ENCODE data around the gene KCNJ12.
"Not testable (repeated sequence)": the region's sequence is repeated elsewhere in the genome, so short reads cannot be mapped to it uniquely, and the experiment has no call there.

The KCNJ12 gene

GRCh38 chr17:21350495-21350894 lies 25.7 kb upstream of the KCNJ12 start:
- not testable (repeated sequence) for DNase-seq

- DNase-seq, result no peak
Measured at GRCh38 chr17:21351366-21352065, 24.6 kb upstream of the KCNJ12 start.

- DNase-seq, result no peak
Measured at GRCh38 chr17:21352221-21352980, 23.8 kb upstream of the KCNJ12 start.

GRCh38 chr17:21352981-21353265 lies 23.2 kb upstream of the KCNJ12 start:
- no peak for DNase-seq

GRCh38 chr17:21353326-21354010 lies 22.7 kb upstream of the KCNJ12 start:
- no peak for DNase-seq

- no peak for DNase-seq
Measured at GRCh38 chr17:21354796-21355385, 21.3 kb upstream of the KCNJ12 start.

GRCh38 chr17:21355586-21355985 lies 20.6 kb upstream of the KCNJ12 start:
- DNase-seq, result no peak

- DNase-seq, result no peak
Measured at GRCh38 chr17:21356537-21357127, 19.5 kb upstream of the KCNJ12 start.

- no peak for DNase-seq
Measured at GRCh38 chr17:21357281-21357680, 18.9 kb upstream of the KCNJ12 start.

GRCh38 chr17:21357696-21358656 lies 18.2 kb upstream of the KCNJ12 start:
- no peak for DNase-seq

- no peak for DNase-seq
Measured at GRCh38 chr17:21358682-21359482, 17.3 kb upstream of the KCNJ12 start.

GRCh38 chr17:21359483-21359840 lies 16.7 kb upstream of the KCNJ12 start:
- DNase-seq, result no peak

- no peak for DNase-seq
Measured at GRCh38 chr17:21360048-21360447, 16.1 kb upstream of the KCNJ12 start.

GRCh38 chr17:21361020-21361809 lies 14.9 kb upstream of the KCNJ12 start:
- DNase-seq, result no peak

GRCh38 chr17:21362331-21362931 lies 13.7 kb upstream of the KCNJ12 start:
- DNase-seq, result no peak

- DNase-seq, result no peak
Measured at GRCh38 chr17:21363776-21364642, 12.1 kb upstream of the KCNJ12 start.

GRCh38 chr17:21365016-21365415 lies 11.1 kb upstream of the KCNJ12 start:
- DNase-seq, result no peak

- no peak for DNase-seq
Measured at GRCh38 chr17:21368545-21369246, 7.5 kb upstream of the KCNJ12 start.

Data from activated CD4-positive, CD25-positive, alpha-beta regulatory T cell treated with anti-CD3 and anti-CD28 coated beads, Interleukin-2, amount 50 U/mL, for 72 hours (primary cell).